ENCODE measurements around the gene STK4. TPM values are rescaled to one million over a fixed set of nuclear protein-coding genes. Genes with fewer than 3 reads are reported as not detected.

Gene STK4
- polyA plus RNA-seq, 1 donor from 2014 or later: 14.0 TPM

Small RNAs within 50 kb of the gene (small RNA-seq; reads per million reads assigned to genes)
- 0 to 1.2 (median 0) reads per million in 3 experiments for gene RF00019

Other genes starting within 250 kb of the STK4 start
- not detected in 2 replicates for gene KCNK15, start 220.6 kb upstream of the STK4 start, polyA plus RNA-seq
- gene RIMS4, start 156.0 kb upstream of the STK4 start, polyA plus RNA-seq: 40.6 and 47.2 TPM in 2 replicates
- 242 and 279 TPM in 2 replicates for gene YWHAB, start 80.8 kb upstream of the STK4 start, polyA plus RNA-seq
- 3.6 and 6.2 TPM in 2 replicates for gene PABPC1L, start 56.5 kb upstream of the STK4 start, polyA plus RNA-seq
- gene TOMM34, start 6.1 kb upstream of the STK4 start, polyA plus RNA-seq: 10.0 and 11.7 TPM in 2 replicates
- gene KCNS1, start 134.6 kb downstream of the STK4 start, polyA plus RNA-seq: not detected in 2 replicates
- not detected in 2 replicates for gene WFDC5, start 148.7 kb downstream of the STK4 start, polyA plus RNA-seq
- not detected in 2 replicates for gene WFDC12, start 158.0 kb downstream of the STK4 start, polyA plus RNA-seq
- gene PI3, start 208.4 kb downstream of the STK4 start, polyA plus RNA-seq: 1.4 TPM in 1 of 2 replicates, not detected in the other
- not detected in 2 replicates for gene SEMG1, start 240.5 kb downstream of the STK4 start, polyA plus RNA-seq